Uterus (tissue), 2 donors: ENCODE data around the gene PML.
"Not testable (repeated sequence)": the region's sequence is repeated elsewhere in the genome, so short reads cannot be mapped to it uniquely, and the experiment has no call there.

Experiments
- CTCF ChIP-seq, 4 experiments: fragments of 200-600 bp in 2 of 4; fragments of 450-650 bp in 2 of 4; sonication (generic) in 2 of 4; IDR thresholded peaks; one replicate each; pipeline ENCODE4 v1.5.1; 2016 to 2019; ENCODE audit warnings: antibody characterized with exemption in 4 of 4, mild to moderate bottlenecking in 2 of 4, moderate library complexity in 1 of 4
- POLR2A ChIP-seq, 2 donors: fragments of 450-650 bp; IDR thresholded peaks; one replicate each; pipeline ENCODE4 v1.6.1; 2016; ENCODE audit warnings: antibody characterized with exemption in 2 of 2, mild to moderate bottlenecking in 1 of 2, moderate library complexity in 1 of 2

DNA sequence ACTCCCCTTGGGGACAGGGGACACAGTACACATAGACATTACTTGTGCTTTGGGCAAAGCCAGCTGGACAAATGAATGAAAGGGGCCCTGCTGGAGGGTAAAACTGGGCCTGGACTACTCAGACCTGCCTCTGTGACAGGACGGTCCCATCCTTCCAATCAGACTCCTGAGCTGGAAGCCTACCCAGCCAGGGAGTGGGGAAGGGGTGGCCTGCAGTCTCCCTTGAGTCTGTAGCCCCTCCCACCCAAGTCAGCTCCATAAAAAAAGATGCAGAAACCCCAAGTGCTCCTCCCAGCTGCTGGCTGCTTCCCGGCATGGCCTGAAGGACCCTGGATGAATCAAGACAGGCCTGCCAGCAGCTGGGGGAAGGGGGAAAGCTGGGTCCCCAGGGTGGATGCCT is 100.1 kb downstream of the PML start:
- not testable (repeated sequence) for TF ChIP-seq POLR2A, CTCF (IDR thresholded peaks at IDR 0.05)
